Subcutaneous abdominal adipose tissue (tissue), 5 donors: ENCODE results near the gene CCNT1.

Source experiments
- H3K27ac ChIP-seq: one replicate; pipeline ENCODE4 v1.7.0; 2013; ENCODE audit warnings: low read depth, mild to moderate bottlenecking, inconsistent platforms, low read length, moderate library complexity
- H3K27me3 ChIP-seq, 5 donors: one replicate each; pipeline ENCODE4 v1.7.0; 2013; ENCODE audit warnings: low read length in 5 of 5, inconsistent platforms in 1 of 5; ENCODE audit not compliant: control insufficient read depth in 5 of 5, insufficient read depth in 4 of 5
- H3K36me3 ChIP-seq, 5 donors: one replicate each; pipeline ENCODE4 v1.7.0; 2013; ENCODE audit warnings: low read length in 5 of 5; ENCODE audit not compliant: control insufficient read depth in 5 of 5, insufficient read depth in 5 of 5
- H3K4me1 ChIP-seq, 5 donors: one replicate each; pipeline ENCODE4 v1.7.0; 2013; ENCODE audit warnings: low read length in 5 of 5, mild to moderate bottlenecking in 3 of 5, moderate library complexity in 1 of 5; ENCODE audit not compliant: control insufficient read depth in 5 of 5, insufficient read depth in 5 of 5
- H3K4me3 ChIP-seq, 5 donors: one replicate each; pipeline ENCODE4 v1.7.0; 2013; ENCODE audit warnings: low read length in 5 of 5, low read depth in 1 of 5
- H3K9ac ChIP-seq, 5 donors: one replicate each; pipeline ENCODE4 v1.7.0; 2013; ENCODE audit warnings: low read length in 5 of 5, mild to moderate bottlenecking in 4 of 5, moderate library complexity in 3 of 5
- H3K9me3 ChIP-seq, 5 donors: one replicate each; pipeline ENCODE4 v1.7.0; 2013; ENCODE audit warnings: low read length in 5 of 5; ENCODE audit not compliant: control insufficient read depth in 5 of 5
- donor health status: healthy.
- donor health status: healthy.
- donor health status: healthy.
- donor health status: healthy.
- donor health status: healthy.

Gene CCNT1

DNA sequence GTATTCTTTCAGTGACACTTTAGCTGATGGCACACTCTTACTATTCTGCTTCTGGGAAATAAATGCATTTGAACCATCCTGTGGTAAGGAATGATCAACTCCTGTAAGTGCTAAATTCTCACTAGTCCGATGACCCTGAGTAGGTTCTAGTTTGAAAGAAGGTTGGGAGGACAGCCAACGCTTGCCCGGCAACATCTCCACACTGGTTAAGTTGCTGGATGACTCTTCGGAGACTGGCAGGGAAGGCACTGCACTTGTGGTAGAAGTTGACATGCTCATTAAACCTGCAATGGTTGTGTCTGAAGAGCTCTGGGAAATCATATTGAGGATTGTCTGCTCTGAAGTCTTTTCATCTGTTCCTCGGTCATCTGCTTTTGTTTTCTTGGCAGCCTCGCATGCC is 22.5 kb downstream of the CCNT1 start:
- no peak overlapping the region for H3K4me3 ChIP-seq
- peaks cover 0 to 17% (median 6%) of the 10 kb centered on the region in 5 donors for H3K4me1 ChIP-seq
- H3K27ac ChIP-seq, result no peak overlapping the region
- H3K27me3 ChIP-seq, result no peaks in the 10 kb centered on the region
- peaks cover 38 to 61% (median 48%) of the 10 kb centered on the region in 5 donors for H3K36me3 ChIP-seq
- H3K9ac ChIP-seq, result no peak overlapping the region
- H3K9me3 ChIP-seq, result no peaks in the 10 kb centered on the region

DNA sequence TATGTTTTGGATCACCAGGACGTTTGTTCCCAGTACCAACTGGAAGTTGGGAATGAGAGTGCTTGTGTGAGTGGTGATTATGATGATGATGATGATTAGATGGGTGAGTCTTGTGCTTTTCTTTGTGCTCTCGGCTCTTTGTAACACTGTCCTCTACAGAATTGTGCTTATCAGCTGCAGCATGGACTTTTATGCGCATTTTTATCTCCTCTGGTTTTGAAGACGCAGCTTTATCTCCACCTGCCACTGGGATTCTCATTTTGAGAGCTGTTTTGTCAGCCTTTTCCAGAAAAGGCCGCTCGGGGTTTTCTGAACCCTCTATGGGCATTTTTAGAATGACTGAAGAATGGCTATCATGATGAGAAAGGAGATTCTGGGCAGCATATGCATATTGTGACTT is 22.9 kb downstream of the CCNT1 start:
- Histone ChIP-seq H3K27ac (no peak overlapping the region), H3K27me3 (no peaks in the 10 kb centered on the region), H3K9ac (no peak overlapping the region), H3K4me3 (no peak overlapping the region), H3K9me3 (no peaks in the 10 kb centered on the region), H3K4me1 (peaks cover 0 to 17% (median 6%) of the 10 kb centered on the region in 5 donors), H3K36me3 (peaks cover 43 to 62% (median 50%) of the 10 kb centered on the region in 5 donors)

DNA sequence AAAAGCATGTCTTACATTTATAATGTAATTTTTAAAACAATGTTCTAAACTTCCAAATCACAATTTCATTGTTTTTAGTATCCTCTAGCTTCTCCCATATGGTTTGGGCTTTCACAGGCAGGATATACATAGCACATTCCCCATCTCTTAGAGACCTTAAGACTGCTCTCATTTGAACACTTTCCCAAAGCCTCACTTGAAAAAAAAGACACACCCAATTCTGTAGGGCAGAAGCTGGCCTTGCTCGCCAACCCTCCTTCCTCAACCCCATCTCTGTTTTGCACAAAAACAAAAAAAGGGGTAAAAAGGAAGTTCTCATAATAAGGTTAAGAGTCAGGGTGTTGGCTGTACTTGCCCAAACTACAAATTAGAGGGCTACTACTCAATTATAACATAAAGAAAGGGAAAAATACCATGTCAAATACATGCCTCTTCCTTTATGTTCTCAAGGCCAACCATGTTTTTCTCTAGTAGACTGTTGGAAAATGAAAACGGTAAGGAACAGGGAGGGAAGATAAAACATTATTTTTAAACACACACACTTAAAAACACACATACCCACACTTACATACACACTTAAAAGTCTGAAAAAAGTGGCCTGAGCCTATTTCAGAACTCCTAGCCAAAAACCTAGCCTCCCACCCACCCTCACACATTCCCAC is 24.6 kb downstream of the CCNT1 start:
- no peak overlapping the region for H3K27ac ChIP-seq
- peaks cover 43 to 61% (median 45%) of the 10 kb centered on the region in 5 donors for H3K36me3 ChIP-seq
- peaks cover 0 to 16% (median 6%) of the 10 kb centered on the region in 5 donors for H3K4me1 ChIP-seq
- no peaks in the 10 kb centered on the region for H3K27me3 ChIP-seq
- no peaks in the 10 kb centered on the region for H3K9me3 ChIP-seq
- H3K4me3 ChIP-seq, result no peak overlapping the region
- H3K9ac ChIP-seq, result no peak overlapping the region

- no peak overlapping the region for H3K27ac ChIP-seq
- H3K4me1 ChIP-seq, result peaks cover 0 to 10% (median 6%) of the 10 kb centered on the region in 5 donors
- H3K9me3 ChIP-seq, result no peaks in the 10 kb centered on the region
- H3K9ac ChIP-seq, result no peak overlapping the region
- H3K36me3 ChIP-seq, result peaks cover 42 to 59% (median 45%) of the 10 kb centered on the region in 5 donors
- no peak overlapping the region for H3K4me3 ChIP-seq
- no peaks in the 10 kb centered on the region for H3K27me3 ChIP-seq
These were observed 25.5 kb downstream of the CCNT1 start for GRCh38 chr12:48690990-48691389.

GRCh38 chr12:48690436-48690835 is 26.1 kb downstream of the CCNT1 start:
- Histone ChIP-seq H3K9ac (no peak overlapping the region), H3K4me1 (peaks cover 0 to 10% (median 6%) of the 10 kb centered on the region in 5 donors), H3K27ac (no peak overlapping the region), H3K36me3 (peaks cover 36 to 53% (median 39%) of the 10 kb centered on the region in 5 donors), H3K9me3 (no peaks in the 10 kb centered on the region), H3K4me3 (no peak overlapping the region), H3K27me3 (no peaks in the 10 kb centered on the region)

DNA sequence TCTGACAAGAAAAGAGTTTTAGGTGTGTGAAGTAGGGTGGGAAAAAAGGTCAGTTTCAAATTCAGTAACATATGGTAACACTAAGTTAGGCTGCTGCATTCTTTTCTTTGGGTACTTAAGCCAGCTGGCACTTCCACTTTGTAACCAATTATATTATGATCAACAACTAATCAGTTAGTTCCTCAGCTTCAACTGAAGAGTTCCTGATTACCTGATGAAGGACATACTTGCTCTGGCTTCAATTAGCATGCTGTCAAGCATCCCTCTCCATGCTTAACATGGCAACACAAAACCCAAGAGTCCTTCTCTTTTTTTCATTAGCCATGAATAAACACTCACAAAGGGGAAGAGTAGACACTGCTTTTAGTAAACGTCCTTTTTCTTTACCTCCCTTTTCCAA is 27.7 kb downstream of the CCNT1 start:
- H3K36me3 ChIP-seq, result peaks cover 21 to 37% (median 27%) of the 10 kb centered on the region in 5 donors

DNA sequence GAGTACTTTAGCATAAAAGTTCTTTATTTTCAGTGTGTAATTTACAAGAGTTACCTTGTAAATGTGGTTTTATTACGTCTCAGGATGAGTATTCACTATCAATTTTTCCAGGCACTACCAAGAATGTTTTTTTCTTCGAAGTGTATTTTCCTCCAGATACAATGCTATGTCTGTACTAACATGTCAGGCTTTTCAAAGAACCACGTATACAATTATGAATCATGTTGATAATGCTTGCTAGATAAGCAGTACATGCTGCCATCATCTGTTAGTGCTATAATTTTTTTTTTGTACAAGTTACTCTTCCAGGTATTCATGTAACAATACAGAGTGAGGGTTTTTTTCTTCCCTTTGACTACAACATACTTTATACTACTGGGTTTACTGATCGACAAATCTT is 28.9 kb downstream of the CCNT1 start:
- Histone ChIP-seq H3K4me3 (no peak overlapping the region), H3K27me3 (no peaks in the 10 kb centered on the region), H3K9ac (no peak overlapping the region), H3K9me3 (no peaks in the 10 kb centered on the region), H3K36me3 (peaks cover 8 to 26% (median 19%) of the 10 kb centered on the region in 5 donors), H3K4me1 (peaks cover 0 to 15% (median 9%) of the 10 kb centered on the region in 5 donors), H3K27ac (no peak overlapping the region)

More for the DNA sequence above, 27.7 kb downstream of the CCNT1 start:
- H3K9me3 ChIP-seq, result no peaks in the 10 kb centered on the region
- no peak overlapping the region for H3K4me3 ChIP-seq
- peaks cover 0 to 10% (median 6%) of the 10 kb centered on the region in 5 donors for H3K4me1 ChIP-seq
- no peak overlapping the region for H3K27ac ChIP-seq
- H3K27me3 ChIP-seq, result no peaks in the 10 kb centered on the region
- no peak overlapping the region for H3K9ac ChIP-seq

- Histone ChIP-seq H3K4me3 (no peak overlapping the region), H3K36me3 (peaks cover 8 to 21% (median 16%) of the 10 kb centered on the region in 5 donors), H3K27ac (no peak overlapping the region), H3K9ac (no peak overlapping the region), H3K27me3 (no peaks in the 10 kb centered on the region), H3K9me3 (no peaks in the 10 kb centered on the region), H3K4me1 (peaks cover 0 to 13% (median 9%) of the 10 kb centered on the region in 5 donors)
These were observed 29.7 kb downstream of the CCNT1 start for GRCh38 chr12:48686615-48687334.

GRCh38 chr12:48686037-48686595 is 30.4 kb downstream of the CCNT1 start:
- H3K4me1 ChIP-seq, result peaks cover 2 to 18% (median 11%) of the 10 kb centered on the region in 5 donors
- H3K9me3 ChIP-seq, result no peaks in the 10 kb centered on the region
- H3K27ac ChIP-seq, result no peak overlapping the region
- H3K36me3 ChIP-seq, result peaks cover 8 to 21% (median 14%) of the 10 kb centered on the region in 5 donors
- H3K27me3 ChIP-seq, result no peaks in the 10 kb centered on the region
- no peak overlapping the region for H3K9ac ChIP-seq
- no peak overlapping the region for H3K4me3 ChIP-seq

- Histone ChIP-seq H3K4me1 (peaks cover 4 to 38% (median 34%) of the 10 kb centered on the region in 5 donors), H3K36me3 (peaks cover 0 to 15% (median 12%) of the 10 kb centered on the region in 5 donors), H3K27me3 (no peaks in the 10 kb centered on the region), H3K9me3 (no peaks in the 10 kb centered on the region), H3K9ac (no peak overlapping the region), H3K4me3 (no peak overlapping the region), H3K27ac (no peak overlapping the region)
These were observed 33.0 kb downstream of the CCNT1 start for GRCh38 chr12:48683534-48683933.
